Measurements from ENCODE around the gene CACNA2D3.

CACNA2D3 gene

GRCh38 chr3:54876694-54877093, 754.3 kb downstream of the CACNA2D3 start:
- no peak for DNase-seq (ENCODE audit: low read depth in 2 of 2)

DNA sequence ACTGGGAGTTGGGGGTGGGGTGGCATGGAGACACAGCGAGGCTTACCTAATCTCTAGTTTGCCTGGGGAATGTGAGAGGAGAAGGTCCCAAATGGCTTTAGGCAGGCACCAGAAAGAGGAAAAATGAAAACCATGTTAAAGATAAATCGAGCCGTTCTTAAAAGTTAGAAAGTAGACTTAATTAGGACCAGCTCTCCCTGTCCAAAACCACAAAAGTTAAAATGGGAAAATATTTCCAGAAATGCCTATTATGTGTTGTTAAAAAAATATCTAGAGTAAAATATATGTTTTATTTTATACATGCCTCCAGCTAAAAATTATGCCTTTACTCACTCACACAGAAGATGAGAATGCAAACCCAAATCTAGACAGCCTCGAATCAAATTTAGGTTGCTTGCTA, 755.4 kb downstream of the CACNA2D3 start:
- no peak for DNase-seq (ENCODE audit: low read depth in 2 of 2)

DNA sequence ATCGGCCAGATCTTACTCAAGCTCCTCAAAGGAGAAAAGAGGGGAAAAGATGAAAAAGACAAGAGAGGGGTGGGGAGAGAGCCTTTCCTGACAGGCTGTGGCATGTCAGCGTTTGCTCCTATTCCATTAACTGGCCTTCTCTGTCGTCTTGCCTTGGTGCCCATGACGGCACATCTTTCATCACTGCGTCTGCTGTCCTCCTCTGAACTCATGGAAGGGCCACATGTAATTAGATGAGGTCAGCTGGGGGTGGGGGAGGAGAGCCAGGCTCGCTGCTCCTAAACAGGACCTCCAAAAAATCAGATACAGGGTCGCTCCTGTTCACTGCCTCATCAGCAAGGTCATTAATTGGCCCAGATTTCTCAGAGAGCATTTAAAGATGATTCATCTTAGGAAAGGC, 755.8 kb downstream of the CACNA2D3 start:
- DNase-seq (ENCODE audit: low read depth in 2 of 2), result no peak

DNA sequence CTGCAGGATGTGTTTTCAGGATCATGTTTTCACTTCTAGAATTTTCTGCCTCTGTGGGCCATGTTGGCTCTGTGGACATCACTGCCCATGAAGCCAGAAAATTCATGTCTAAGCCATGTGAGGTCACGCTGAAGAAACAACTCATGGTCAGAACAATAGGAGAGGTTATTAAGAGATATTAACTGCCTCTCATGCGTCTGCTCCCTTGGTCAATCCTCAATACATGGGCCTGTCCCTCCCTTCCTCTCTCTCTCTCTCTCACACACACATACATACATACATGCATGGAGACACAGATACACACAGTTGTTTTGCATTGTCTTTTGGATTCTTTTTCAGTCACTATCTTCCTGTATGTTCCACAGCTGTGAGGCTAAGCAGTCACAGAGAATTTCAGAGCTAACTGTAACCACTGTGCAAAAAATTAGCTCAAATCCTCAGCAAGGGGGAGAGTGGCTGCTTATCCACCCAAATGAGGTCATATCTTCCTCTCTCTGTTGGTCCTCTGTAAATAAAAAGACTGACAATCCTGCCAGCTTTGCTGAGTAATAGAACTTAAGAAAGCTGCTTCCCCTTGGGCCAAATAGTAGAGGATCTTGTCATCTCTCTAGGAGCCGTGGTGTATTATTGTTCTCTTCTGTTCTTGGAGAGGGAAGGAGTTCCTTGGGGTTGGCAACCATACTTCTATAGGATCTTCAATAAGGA, 759.9 kb downstream of the CACNA2D3 start:
- no peak for DNase-seq (ENCODE audit: low read depth in 2 of 2)

DNA sequence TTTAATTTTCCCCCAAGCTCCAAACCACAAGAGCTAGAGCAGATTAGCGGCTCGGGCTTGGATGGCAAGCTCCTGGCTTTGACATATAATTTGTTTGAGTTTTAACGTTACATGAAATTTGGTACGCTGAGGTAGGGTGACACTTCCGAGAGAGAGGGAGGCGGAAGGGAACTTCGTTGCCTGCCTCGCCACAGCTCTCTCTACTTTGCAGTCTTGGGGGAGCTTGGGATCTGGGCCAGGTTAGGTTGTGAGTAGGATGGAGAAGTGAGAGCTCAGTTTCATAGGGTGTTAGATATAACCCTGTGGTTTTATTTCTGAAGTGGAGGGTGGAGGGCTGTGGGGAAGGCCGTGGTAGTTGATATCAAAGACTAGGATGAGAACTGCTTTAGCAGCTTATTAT, 765.8 kb downstream of the CACNA2D3 start:
- DNase-seq (ENCODE audit: low read depth in 2 of 2), result no peak

GRCh38 chr3:54888873-54889272, 766.5 kb downstream of the CACNA2D3 start:
- no peak for DNase-seq (ENCODE audit: low read depth in 2 of 2)

DNA sequence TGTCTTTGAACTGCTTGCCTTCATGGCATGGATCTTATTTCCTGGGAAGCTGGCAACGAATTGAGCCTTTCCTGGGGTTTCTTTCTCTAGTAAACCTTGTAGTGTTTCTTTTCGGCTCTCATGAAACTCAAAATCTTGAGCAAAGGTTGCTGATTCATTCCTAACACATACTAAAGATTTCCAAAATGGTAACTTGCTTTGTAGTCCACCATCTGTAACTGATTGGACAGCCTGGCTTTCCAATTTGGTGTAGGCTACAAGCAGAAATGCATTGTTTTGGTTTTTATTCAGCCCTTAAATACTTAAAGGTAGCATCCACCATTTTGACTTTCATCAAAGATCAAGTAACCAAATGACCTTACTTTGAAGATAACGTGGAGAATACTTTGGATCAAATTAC, 767.4 kb downstream of the CACNA2D3 start:
- DNase-seq (ENCODE audit: low read depth in 2 of 2), result no peak

GRCh38 chr3:54891540-54891897, 769.2 kb downstream of the CACNA2D3 start:
- no peak for DNase-seq (ENCODE audit: low read depth in 2 of 2)

- DNase-seq (ENCODE audit: low read depth in 2 of 2), result no peak
Observed at GRCh38 chr3:54892168-54892567, 769.8 kb downstream of the CACNA2D3 start.

DNA sequence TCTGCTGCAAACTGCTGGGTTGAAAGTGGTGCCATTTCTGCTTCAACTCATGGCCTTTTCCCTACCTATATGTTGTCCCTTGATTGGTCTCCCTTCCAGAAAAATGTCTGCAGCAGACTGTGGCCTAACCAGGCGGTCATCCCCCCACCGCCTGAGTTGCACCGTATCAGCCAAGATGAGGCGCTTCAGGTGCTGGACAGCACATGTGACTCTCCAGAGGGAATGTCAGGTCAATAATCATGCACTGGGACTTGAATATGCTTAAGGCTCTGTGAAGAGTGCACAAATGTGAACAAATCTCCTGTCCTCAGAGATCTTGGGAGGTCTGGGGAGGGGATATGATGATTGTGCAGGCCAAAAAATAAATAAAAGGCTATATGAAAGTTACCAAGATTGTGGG, 773.3 kb downstream of the CACNA2D3 start:
- no peak for DNase-seq (ENCODE audit: low read depth in 2 of 2)

DNA sequence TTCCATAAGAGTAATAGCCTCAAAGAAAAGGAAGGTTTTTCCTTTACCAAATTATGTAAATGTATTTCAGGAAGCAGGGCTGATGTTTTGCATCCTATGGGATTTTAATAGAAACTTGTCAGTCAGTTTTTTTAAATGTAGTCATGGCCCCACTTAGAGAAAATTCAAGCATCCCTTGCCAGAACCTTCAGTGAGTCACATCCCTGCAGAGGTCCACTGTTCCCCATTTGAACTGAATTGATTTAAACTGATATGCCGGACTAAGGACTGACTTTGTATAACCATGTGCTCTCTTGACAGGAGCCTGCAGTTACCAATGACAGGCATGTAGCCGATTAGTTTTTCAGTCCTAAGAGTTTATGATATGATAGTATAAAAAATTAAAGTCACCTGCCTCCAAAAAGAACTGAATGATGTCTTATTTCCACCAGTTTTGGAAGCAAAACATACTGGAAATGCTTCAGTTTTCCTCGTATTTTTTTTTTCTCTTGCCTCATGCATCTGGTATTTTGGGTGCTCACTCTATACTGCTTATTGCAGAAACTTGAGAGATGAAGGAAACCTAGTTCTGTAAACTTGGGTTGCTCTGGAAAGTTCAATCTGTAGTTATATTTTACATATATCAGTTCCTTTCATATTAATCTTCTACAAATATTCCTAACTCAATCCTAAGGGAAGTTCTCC, 774.8 kb downstream of the CACNA2D3 start:
- DNase-seq (ENCODE audit: low read depth in 2 of 2), result no peak

DNA sequence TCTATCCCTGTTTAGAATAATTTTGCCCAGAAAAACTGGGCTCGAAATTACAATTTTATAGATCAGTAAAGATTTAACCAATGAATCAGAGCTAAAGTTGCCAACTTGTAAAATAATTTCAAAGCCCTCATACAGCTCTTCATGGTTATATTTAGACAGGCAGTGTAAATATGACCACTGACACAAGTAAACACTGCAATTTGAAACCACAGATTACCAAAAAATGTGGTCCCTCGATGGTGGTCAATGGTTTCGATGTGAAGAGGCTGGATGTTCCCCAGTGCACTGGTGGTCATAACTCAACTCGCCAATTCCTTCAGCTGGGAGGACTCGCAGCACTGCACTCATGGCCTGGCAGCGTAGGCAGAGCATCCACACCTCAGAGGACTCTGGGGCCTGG, 776.9 kb downstream of the CACNA2D3 start:
- DNase-seq (ENCODE audit: low read depth in 2 of 2), result no peak

- no peak for DNase-seq (ENCODE audit: low read depth in 2 of 2)
Observed at GRCh38 chr3:54900838-54901591, 778.7 kb downstream of the CACNA2D3 start.

GRCh38 chr3:54901906-54902685, 779.7 kb downstream of the CACNA2D3 start:
- no peak for DNase-seq (ENCODE audit: low read depth in 2 of 2)

DNA sequence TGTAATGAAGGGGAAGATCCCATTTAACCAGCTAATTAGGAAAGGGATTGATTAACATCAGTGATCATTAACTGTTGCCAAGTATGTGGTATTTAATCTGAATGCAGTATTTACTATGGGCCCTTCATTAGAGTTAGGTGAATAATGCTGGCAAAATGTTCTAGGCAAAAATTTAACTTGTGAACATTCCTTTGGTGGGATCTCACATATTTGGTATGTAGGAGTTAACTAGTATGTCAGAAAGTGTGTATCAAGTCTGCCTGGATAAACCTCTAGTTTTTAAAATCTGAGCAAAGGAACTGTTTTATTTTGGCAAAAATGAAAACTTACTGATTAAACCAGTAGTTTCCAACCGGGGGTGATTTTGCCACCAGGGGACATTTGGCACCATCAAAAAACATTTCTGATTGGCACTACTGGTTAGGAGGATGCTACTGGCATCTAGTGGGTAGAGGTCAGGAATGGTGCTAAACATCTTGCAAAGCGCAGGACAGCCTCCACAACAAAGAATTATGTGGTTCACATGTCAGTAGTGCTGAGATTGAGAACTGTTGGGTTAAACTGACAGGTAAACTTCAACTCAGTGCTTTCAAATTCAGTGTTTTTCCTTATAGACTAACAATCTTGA, 783.0 kb downstream of the CACNA2D3 start:
- no peak for DNase-seq (ENCODE audit: low read depth in 2 of 2)

GRCh38 chr3:54905920-54906319, 783.6 kb downstream of the CACNA2D3 start:
- no peak for DNase-seq (ENCODE audit: low read depth in 2 of 2)

DNA sequence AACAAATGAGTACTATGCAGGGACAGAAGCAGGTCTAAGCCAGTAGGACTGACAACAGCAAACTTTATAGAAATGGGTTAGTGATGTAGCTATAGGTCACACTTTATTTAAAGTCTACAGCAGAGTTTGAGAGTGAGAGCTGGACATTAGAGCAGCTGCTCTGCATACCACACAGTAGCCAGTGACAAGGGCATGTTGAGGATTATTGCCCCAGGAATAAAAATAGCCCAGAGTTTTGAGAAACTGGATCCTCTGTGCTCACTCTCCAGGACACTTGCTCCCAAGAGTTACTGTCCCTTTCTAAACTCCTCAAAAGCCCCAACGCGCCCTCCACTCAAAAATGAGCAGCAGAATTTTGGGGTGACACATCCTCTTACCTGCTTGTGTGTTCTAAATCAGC, 784.4 kb downstream of the CACNA2D3 start:
- DNase-seq (ENCODE audit: low read depth in 2 of 2), result no peak

- no peak for DNase-seq (ENCODE audit: low read depth in 2 of 2)
Observed at GRCh38 chr3:54909191-54909590, 786.8 kb downstream of the CACNA2D3 start.

DNA sequence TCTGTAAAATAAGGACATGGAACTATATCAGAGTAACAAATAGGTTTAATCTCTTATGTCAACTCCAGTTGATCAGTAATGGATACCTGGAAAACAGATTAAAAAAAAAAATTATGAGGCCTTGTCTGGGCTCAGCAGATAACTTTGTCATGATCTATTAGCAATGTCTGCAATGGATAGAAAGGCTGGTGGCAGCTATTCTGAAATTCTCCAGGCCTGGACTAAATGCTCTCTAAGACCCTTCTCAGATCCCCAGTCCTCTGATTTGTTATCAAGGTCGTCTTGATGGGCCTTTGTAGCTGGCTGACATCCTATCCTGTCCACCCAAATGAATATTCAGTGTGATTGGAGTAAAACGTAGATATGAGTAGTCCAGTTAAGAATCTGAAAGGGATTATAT, 791.8 kb downstream of the CACNA2D3 start:
- no peak for DNase-seq (ENCODE audit: low read depth in 2 of 2)

DNA sequence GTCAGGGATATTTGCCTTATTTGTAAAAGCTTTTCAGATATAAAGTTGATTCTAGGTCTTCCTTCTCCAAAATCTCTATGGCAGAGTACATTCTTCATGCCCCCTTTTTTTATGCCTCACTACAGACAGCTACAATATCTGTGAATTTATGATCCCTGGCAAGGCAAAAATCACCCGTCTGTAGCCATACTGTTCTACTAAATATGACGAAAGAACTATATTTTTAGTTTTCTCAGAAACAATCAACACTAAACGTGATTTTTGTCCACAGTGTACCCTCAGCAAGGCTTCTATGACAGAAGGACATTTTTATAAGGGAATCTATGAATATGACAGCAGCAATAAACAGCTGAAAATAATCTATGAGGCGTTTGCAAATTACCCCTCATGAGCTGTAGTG, 792.8 kb downstream of the CACNA2D3 start:
- DNase-seq (ENCODE audit: low read depth in 2 of 2), result no peak

GRCh38 chr3:54915976-54916375, 793.6 kb downstream of the CACNA2D3 start:
- no peak for DNase-seq (ENCODE audit: low read depth in 2 of 2)

DNA sequence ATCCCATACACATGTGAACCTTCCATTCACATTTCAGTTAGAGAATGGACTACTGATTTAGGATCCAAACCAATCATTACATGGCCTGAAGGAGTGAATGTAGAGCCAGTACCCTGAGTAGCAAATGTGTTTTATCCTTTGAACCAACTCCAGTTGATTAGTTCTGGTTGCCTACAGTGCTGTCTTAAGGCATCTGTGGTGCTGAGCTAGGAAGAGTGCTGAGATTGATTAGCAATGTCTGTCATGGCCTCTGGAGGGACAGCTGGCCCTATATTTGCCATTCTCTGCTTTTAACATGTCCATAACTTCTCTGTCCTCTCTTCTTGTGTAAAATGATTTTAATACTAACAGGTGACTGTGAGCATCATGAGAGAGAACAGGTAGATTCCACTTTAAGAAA, 794.4 kb downstream of the CACNA2D3 start:
- no peak for DNase-seq (ENCODE audit: low read depth in 2 of 2)
